ENCODE measurements around the gene TJP3. TPM values are rescaled to one million over a fixed set of nuclear protein-coding genes. Genes with fewer than 3 reads are reported as not detected.

TJP3 gene
- total RNA-seq, 4 donors from 2014 or later: 0.06 to 4.2 (median 0.17) TPM; not detected in 1

DNA sequence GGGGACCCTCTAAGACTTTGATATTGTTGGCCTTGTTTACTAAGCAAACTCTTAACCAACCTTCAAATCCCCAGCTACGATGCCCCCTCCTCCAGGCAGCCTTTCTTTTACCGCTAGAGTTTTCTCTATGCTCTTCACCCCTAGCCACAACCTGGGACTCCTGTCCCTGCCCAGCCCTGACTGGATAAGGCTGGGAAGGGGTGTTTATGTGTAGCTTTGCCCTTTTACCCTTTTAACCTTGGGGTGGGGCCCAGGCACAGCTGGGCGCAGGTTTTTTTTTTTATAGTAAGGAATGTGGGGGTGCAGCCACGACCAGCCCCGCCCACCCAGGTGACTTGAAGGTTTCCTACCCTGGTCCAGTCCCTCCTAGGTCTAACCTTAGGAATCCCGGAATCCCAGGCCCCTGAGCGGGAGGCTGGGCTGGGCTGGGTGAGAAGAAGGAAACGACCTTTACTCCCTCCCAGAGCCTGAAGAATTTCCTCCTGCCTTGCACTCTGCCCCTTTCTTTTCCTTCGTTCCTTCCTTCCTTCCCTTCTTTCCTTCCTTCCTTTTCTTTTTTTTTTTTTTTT is 12.2 kb downstream of the TJP3 start:
- TF ChIP-seq POLR2A (IDR thresholded peaks at IDR 0.05; ENCODE audit: low read depth) (no peak), POLR2AphosphoS5 (IDR thresholded peaks at IDR 0.05) (no peak), EP300 (IDR thresholded peaks at IDR 0.05) (no peak)
- TF ChIP-seq, protein P1, sequence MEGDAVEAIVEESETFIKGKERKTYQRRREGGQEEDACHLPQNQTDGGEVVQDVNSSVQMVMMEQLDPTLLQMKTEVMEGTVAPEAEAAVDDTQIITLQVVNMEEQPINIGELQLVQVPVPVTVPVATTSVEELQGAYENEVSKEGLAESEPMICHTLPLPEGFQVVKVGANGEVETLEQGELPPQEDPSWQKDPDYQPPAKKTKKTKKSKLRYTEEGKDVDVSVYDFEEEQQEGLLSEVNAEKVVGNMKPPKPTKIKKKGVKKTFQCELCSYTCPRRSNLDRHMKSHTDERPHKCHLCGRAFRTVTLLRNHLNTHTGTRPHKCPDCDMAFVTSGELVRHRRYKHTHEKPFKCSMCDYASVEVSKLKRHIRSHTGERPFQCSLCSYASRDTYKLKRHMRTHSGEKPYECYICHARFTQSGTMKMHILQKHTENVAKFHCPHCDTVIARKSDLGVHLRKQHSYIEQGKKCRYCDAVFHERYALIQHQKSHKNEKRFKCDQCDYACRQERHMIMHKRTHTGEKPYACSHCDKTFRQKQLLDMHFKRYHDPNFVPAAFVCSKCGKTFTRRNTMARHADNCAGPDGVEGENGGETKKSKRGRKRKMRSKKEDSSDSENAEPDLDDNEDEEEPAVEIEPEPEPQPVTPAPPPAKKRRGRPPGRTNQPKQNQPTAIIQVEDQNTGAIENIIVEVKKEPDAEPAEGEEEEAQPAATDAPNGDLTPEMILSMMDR (IDR thresholded peaks at IDR 0.05): no peak
- intact Hi-C loops (cut with DNase I): no loop called here
- no peaks in the 10 kb centered on the region for H3K36me3 ChIP-seq
- 25% methylated on average over 9 of the region's 9 CpGs for WGBS
- no peak for DNase-seq (ENCODE audit: extremely low spot score)
- H3K9me3 ChIP-seq: no peaks in the 10 kb centered on the region
- H3K27ac ChIP-seq (replicated peaks in 1 of 4): no peak overlapping the region
- H3K27me3 ChIP-seq: peaks cover 4 to 65% (median 30%) of the 10 kb centered on the region in 4 donors
- no peak overlapping the region for H3K4me3 ChIP-seq
- H3K4me1 ChIP-seq: peaks cover 11 to 36% (median 29%) of the 10 kb centered on the region in 4 donors

DNA sequence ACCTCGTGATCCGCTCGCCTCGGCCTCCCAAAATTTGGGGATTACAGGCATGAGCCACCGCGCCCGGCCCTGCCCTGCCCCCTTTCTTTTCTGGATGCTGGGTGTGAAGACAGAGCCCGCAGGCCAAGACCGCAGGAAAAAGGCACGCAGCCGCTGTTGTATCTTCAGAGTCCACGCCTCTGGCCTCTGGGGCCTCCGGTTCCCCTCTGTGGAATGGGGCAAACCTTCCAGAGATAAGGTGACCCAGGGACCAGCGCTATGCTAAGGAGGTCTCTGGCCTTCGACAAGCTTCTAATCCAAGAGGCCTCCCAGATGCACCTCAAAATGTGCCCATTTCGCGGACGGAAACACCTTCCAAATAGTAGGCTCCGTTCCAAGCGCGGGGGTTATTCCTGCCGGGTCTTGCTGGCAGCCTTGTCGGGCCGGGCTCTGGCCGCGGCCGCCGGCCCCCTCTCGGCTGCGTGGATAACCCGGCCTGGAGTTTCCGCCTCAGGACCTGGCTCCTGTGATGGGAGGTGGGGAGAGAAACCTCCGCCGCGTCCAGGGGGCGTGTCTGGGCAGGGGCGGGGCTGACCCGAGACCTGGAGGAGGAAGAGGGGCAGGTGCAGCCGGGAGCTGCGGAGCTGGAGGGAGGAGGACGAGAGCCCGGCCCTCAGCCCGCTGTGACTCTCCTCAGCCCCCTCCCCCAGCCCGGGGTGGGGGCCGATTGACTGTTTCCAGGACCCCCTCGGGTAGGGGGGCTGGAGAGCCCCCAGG is 13.1 kb downstream of the TJP3 start:
- no peak overlapping the region for H3K27ac ChIP-seq (replicated peaks in 1 of 4)
- intact Hi-C loops (cut with DNase I): no loop called here
- peaks cover 11 to 36% (median 29%) of the 10 kb centered on the region in 4 donors for H3K4me1 ChIP-seq
- peak overlapping the region; percentile 21 to 48 (median 24) for H3K4me3 ChIP-seq
- TF ChIP-seq EP300 (IDR thresholded peaks at IDR 0.05) (no peak), POLR2AphosphoS5 (IDR thresholded peaks at IDR 0.05) (peak in 1 of 2 donors; percentile 71), POLR2A (IDR thresholded peaks at IDR 0.05; ENCODE audit: low read depth) (peak; percentile 48)
- TF ChIP-seq, protein P1 (IDR thresholded peaks at IDR 0.05): peak in 1 of 3 experiments; percentile 39
- peaks cover 4 to 72% (median 30%) of the 10 kb centered on the region in 4 donors for H3K27me3 ChIP-seq
- H3K36me3 ChIP-seq: no peaks in the 10 kb centered on the region
- WGBS: 17% methylated on average over 26 of the region's 46 CpGs
- DNase-seq (ENCODE audit: extremely low spot score): no peak
- no peaks in the 10 kb centered on the region for H3K9me3 ChIP-seq

DNA sequence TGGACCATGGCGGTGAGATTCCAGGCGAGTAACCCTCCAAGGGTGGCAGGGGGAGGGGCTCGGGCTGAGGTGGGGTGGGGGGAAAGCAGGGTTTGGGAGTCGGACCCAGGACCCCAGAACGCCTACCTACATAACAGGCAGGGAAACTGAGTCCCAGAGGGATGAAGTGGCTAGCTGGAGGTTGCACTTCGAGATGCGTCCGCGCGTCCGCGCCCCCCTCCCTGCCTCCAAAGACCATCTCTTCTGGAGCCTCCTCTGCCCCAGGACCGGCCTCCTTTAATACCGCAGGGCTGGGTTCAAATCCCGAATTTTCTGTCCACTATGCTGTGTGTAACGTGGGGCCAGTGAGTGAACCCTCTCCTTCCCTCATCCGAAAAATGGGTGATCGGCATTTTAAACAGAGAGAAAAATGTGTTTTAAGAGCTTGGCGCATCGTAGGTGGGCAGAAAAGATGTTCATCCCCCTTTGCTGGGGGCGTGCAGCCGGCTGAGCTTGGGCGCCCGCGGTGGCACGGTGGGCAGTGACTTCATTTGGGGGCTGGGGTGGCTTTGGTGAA is 13.8 kb downstream of the TJP3 start:
- Histone ChIP-seq H3K4me3 (peak overlapping the region; percentile 21 to 48 (median 24)), H3K27me3 (peaks cover 4 to 72% (median 30%) of the 10 kb centered on the region in 4 donors), H3K27ac (replicated peaks in 1 of 4) (no peak overlapping the region), H3K36me3 (no peaks in the 10 kb centered on the region), H3K4me1 (peaks cover 11 to 36% (median 29%) of the 10 kb centered on the region in 4 donors), H3K9me3 (no peaks in the 10 kb centered on the region)
- DNase-seq (ENCODE audit: extremely low spot score): no peak
- no peak for TF ChIP-seq POLR2A (IDR thresholded peaks at IDR 0.05; ENCODE audit: low read depth)
- TF ChIP-seq EP300 (IDR thresholded peaks at IDR 0.05): no peak
- TF ChIP-seq, protein P1 (IDR thresholded peaks at IDR 0.05): no peak
- TF ChIP-seq POLR2AphosphoS5 (IDR thresholded peaks at IDR 0.05): no peak
- WGBS: 1% methylated on average over 21 of the region's 26 CpGs
- intact Hi-C loops (cut with DNase I): no loop called here

DNA sequence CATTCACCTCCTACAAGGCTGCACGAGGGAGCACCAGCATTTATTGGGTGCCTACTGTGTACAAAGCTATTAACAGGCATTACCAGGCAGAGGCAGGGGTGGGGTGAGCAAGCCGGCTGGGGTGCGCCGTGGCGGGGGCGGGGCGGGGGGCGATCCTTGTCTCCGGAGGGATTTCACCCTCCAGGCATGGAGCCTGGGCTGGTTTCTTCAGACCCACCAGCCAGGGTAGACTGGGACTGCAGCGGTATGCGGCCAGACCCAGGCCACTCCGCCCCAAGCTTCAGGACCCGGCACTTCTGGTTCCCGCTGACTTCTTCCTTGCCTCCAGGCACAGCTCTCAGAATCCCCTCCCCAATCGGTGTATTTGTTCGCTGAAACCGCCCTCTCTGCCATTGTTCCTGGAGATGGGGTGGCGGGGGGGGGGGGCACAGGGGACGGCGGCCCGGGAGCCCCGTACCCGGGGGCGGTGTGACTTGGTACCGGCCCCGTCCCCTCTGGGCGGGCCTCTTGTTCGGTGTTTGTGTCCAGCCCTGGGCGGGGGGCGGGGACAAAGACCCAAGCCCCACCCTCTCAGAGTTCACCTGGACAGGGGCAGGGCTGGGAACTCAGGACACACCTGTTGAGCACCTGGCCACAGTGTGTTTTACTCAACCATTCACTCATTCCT is 14.4 kb downstream of the TJP3 start:
- intact Hi-C loops (cut with DNase I): no loop called here
- 8% methylated on average over 5 of the region's 30 CpGs for WGBS
- Histone ChIP-seq H3K36me3 (no peaks in the 10 kb centered on the region), H3K27ac (replicated peaks in 1 of 4) (no peak overlapping the region), H3K9me3 (no peaks in the 10 kb centered on the region), H3K4me3 (no peak overlapping the region), H3K4me1 (peaks cover 11 to 36% (median 29%) of the 10 kb centered on the region in 4 donors), H3K27me3 (peaks cover 4 to 72% (median 30%) of the 10 kb centered on the region in 4 donors)
- TF ChIP-seq, protein P1 (IDR thresholded peaks at IDR 0.05): no peak
- no peak for TF ChIP-seq POLR2A (IDR thresholded peaks at IDR 0.05; ENCODE audit: low read depth)
- no peak for TF ChIP-seq POLR2AphosphoS5 (IDR thresholded peaks at IDR 0.05)
- no peak for TF ChIP-seq EP300 (IDR thresholded peaks at IDR 0.05)
- DNase-seq (ENCODE audit: extremely low spot score): no peak

All from esophagus muscularis mucosa (tissue), 4 donors.